Measurements from ENCODE around the gene SLC25A47.

Gene SLC25A47

GRCh38 chr14:100293497-100294212, 29.5 kb upstream of the SLC25A47 start:
- H3K79me2 ChIP-seq (ENCODE audit: insufficient read depth, low read length) = peaks cover 3% of the 10 kb centered on the region; the same call in 1 of the 2 replicates
- no peaks in the 10 kb centered on the region for H3K27me3 ChIP-seq (ENCODE audit: insufficient read depth, low read length, poor library complexity, severe bottlenecking)
- H3K9ac ChIP-seq (ENCODE audit: low read depth, low read length, poor library complexity, severe bottlenecking) = no peak overlapping the region
- no peak for TF ChIP-seq EZH2phosphoT487 (IDR thresholded peaks at IDR 0.05; ENCODE audit: borderline replicate concordance)
- TF ChIP-seq CTCF (conservative IDR thresholded peaks at IDR 0.05; ENCODE audit: low read length) = no peak
- no peaks in the 10 kb centered on the region for H3K9me2 ChIP-seq (replicated peaks; ENCODE audit: low read depth, low read length)
- H3K4me1 ChIP-seq (ENCODE audit: insufficient read depth, low read length, poor library complexity, severe bottlenecking) = no peaks in the 10 kb centered on the region
- no peak overlapping the region for H3K4me3 ChIP-seq (ENCODE audit: low read length, poor library complexity, severe bottlenecking)
- H3K4me2 ChIP-seq (ENCODE audit: low read depth, low read length, poor library complexity, severe bottlenecking) = no peak overlapping the region
- H3K36me3 ChIP-seq (ENCODE audit: insufficient read depth, low read length) = peaks cover 34% of the 10 kb centered on the region; the same call in 1 of the 2 replicates
- no peak overlapping the region for H2AFZ ChIP-seq (ENCODE audit: low read length)
- no peaks in the 10 kb centered on the region for H4K20me1 ChIP-seq (ENCODE audit: insufficient read depth, low read length, poor library complexity, severe bottlenecking)
- H3F3A ChIP-seq (ENCODE audit: low read depth) = no peaks in the 10 kb centered on the region
- no peaks in the 10 kb centered on the region for H3K9me3 ChIP-seq (ENCODE audit: insufficient read depth, low read depth, low read length)

GRCh38 chr14:100294213-100294962, 28.8 kb upstream of the SLC25A47 start:
- H3K27me3 ChIP-seq (ENCODE audit: insufficient read depth, low read length, poor library complexity, severe bottlenecking) = no peaks in the 10 kb centered on the region
- no peaks in the 10 kb centered on the region for H3F3A ChIP-seq (ENCODE audit: low read depth)
- H3K9me2 ChIP-seq (replicated peaks; ENCODE audit: low read depth, low read length) = no peaks in the 10 kb centered on the region
- H4K20me1 ChIP-seq (ENCODE audit: insufficient read depth, low read length, poor library complexity, severe bottlenecking) = no peaks in the 10 kb centered on the region
- peaks cover 37% of the 10 kb centered on the region; the same call in 1 of the 2 replicates for H3K36me3 ChIP-seq (ENCODE audit: insufficient read depth, low read length)
- peaks cover 10% of the 10 kb centered on the region; the same call in 1 of the 2 replicates for H3K79me2 ChIP-seq (ENCODE audit: insufficient read depth, low read length)
- TF ChIP-seq EZH2phosphoT487 (IDR thresholded peaks at IDR 0.05; ENCODE audit: borderline replicate concordance) (no peak), CTCF (conservative IDR thresholded peaks at IDR 0.05; ENCODE audit: low read length) (no peak)
- H3K9ac ChIP-seq (ENCODE audit: low read depth, low read length, poor library complexity, severe bottlenecking) = no peak overlapping the region
- H2AFZ ChIP-seq (ENCODE audit: low read length) = no peak overlapping the region
- H3K9me3 ChIP-seq (ENCODE audit: insufficient read depth, low read depth, low read length) = no peaks in the 10 kb centered on the region
- H3K4me1 ChIP-seq (ENCODE audit: insufficient read depth, low read length, poor library complexity, severe bottlenecking) = no peaks in the 10 kb centered on the region
- no peak overlapping the region for H3K4me3 ChIP-seq (ENCODE audit: low read length, poor library complexity, severe bottlenecking)
- H3K4me2 ChIP-seq (ENCODE audit: low read depth, low read length, poor library complexity, severe bottlenecking) = no peak overlapping the region

- no peaks in the 10 kb centered on the region for H3K9me3 ChIP-seq (ENCODE audit: insufficient read depth, low read depth, low read length)
- H3K4me1 ChIP-seq (ENCODE audit: insufficient read depth, low read length, poor library complexity, severe bottlenecking) = no peaks in the 10 kb centered on the region
- no peaks in the 10 kb centered on the region for H3K27me3 ChIP-seq (ENCODE audit: insufficient read depth, low read length, poor library complexity, severe bottlenecking)
- peaks cover 37% of the 10 kb centered on the region; the same call in 1 of the 2 replicates for H3K36me3 ChIP-seq (ENCODE audit: insufficient read depth, low read length)
- H4K20me1 ChIP-seq (ENCODE audit: insufficient read depth, low read length, poor library complexity, severe bottlenecking) = no peaks in the 10 kb centered on the region
- H3K79me2 ChIP-seq (ENCODE audit: insufficient read depth, low read length) = peaks cover 16% of the 10 kb centered on the region; the same call in 1 of the 2 replicates
- no peaks in the 10 kb centered on the region for H3K9me2 ChIP-seq (replicated peaks; ENCODE audit: low read depth, low read length)
- no peaks in the 10 kb centered on the region for H3F3A ChIP-seq (ENCODE audit: low read depth)
- H3K4me3 ChIP-seq (ENCODE audit: low read length, poor library complexity, severe bottlenecking) = no peak overlapping the region
- no peak overlapping the region for H3K9ac ChIP-seq (ENCODE audit: low read depth, low read length, poor library complexity, severe bottlenecking)
- TF ChIP-seq CTCF (conservative IDR thresholded peaks at IDR 0.05; ENCODE audit: low read length) (no peak), EZH2phosphoT487 (IDR thresholded peaks at IDR 0.05; ENCODE audit: borderline replicate concordance) (no peak)
- H2AFZ ChIP-seq (ENCODE audit: low read length) = no peak overlapping the region
- H3K4me2 ChIP-seq (ENCODE audit: low read depth, low read length, poor library complexity, severe bottlenecking) = no peak overlapping the region
These were observed 28.2 kb upstream of the SLC25A47 start for GRCh38 chr14:100294963-100295330.
